ENCODE measurements around the gene CDH13. TPM values are rescaled to one million over a fixed set of nuclear protein-coding genes. Genes with fewer than 3 reads are reported as not detected.

CDH13 gene
- total RNA-seq, 1 experiment from 2014 or later = 2.1 TPM

DNA sequence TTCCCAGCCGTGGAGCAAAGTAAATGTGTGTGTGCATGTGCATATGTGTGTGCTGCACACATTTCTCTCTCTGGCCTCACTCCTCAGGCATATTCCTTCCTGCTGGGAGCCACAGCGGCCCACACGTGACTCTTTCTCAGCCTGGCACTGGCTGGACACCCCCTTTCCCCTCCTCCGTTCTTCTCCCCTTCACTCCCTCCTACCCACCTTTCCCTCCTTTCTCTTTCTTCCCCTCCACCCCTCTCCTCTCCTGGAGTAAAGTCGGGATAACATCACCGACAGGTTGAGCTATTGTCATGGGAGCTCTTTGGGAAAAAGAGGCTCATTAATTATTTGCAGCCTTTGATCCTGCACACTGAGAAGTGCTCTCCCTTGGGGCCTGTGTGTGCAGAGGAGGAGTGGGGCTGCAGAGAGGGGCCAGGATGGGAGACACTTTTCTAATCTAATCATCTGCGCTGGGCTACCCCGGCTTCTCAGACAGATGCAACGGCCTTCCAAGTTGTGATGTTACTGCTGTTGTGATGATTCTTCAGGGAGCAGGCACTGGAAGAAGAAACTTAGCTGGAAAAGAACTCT is 1054.7 kb downstream of the CDH13 start:
- Histone ChIP-seq H3K36me3 (ENCODE audit: insufficient read depth, low read length, poor library complexity, severe bottlenecking) (no peaks in the 10 kb centered on the region), H3K4me1 (ENCODE audit: insufficient read depth, low read length, poor library complexity, severe bottlenecking) (no peaks in the 10 kb centered on the region), H3K27ac (ENCODE audit: low read depth, low read length, poor library complexity, severe bottlenecking) (no peak overlapping the region), H3K27me3 (replicated peaks; ENCODE audit: insufficient read depth, low read depth, low read length, poor library complexity) (peaks cover 30% of the 10 kb centered on the region), H3K4me3 (ENCODE audit: low read depth, low read length, poor library complexity, severe bottlenecking) (no peak overlapping the region), H3K9me3 (ENCODE audit: low read depth, low read length, poor library complexity, severe bottlenecking) (no peaks in the 10 kb centered on the region)
- CTCF ChIA-PET = no interaction called here
- BruUV-seq (replicated peaks) = no TSS peak
- POLR2A ChIA-PET (ENCODE audit: low non-redundant PET) = no interaction called here
- intact Hi-C loops (cut with micrococcal nuclease; ENCODE audit: unreplicated experiment) = no loop called here
- no peak for TF ChIP-seq EZH2 (IDR thresholded peaks at IDR 0.05; ENCODE audit: borderline replicate concordance, low read depth, low read length, poor library complexity, severe bottlenecking)
- TF ChIP-seq, protein P1, sequence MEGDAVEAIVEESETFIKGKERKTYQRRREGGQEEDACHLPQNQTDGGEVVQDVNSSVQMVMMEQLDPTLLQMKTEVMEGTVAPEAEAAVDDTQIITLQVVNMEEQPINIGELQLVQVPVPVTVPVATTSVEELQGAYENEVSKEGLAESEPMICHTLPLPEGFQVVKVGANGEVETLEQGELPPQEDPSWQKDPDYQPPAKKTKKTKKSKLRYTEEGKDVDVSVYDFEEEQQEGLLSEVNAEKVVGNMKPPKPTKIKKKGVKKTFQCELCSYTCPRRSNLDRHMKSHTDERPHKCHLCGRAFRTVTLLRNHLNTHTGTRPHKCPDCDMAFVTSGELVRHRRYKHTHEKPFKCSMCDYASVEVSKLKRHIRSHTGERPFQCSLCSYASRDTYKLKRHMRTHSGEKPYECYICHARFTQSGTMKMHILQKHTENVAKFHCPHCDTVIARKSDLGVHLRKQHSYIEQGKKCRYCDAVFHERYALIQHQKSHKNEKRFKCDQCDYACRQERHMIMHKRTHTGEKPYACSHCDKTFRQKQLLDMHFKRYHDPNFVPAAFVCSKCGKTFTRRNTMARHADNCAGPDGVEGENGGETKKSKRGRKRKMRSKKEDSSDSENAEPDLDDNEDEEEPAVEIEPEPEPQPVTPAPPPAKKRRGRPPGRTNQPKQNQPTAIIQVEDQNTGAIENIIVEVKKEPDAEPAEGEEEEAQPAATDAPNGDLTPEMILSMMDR (conservative IDR thresholded peaks at IDR 0.05; ENCODE audit: low read depth, low read length) = no peak
- DNase-seq (ENCODE audit: low spot score) = no peak

DNA sequence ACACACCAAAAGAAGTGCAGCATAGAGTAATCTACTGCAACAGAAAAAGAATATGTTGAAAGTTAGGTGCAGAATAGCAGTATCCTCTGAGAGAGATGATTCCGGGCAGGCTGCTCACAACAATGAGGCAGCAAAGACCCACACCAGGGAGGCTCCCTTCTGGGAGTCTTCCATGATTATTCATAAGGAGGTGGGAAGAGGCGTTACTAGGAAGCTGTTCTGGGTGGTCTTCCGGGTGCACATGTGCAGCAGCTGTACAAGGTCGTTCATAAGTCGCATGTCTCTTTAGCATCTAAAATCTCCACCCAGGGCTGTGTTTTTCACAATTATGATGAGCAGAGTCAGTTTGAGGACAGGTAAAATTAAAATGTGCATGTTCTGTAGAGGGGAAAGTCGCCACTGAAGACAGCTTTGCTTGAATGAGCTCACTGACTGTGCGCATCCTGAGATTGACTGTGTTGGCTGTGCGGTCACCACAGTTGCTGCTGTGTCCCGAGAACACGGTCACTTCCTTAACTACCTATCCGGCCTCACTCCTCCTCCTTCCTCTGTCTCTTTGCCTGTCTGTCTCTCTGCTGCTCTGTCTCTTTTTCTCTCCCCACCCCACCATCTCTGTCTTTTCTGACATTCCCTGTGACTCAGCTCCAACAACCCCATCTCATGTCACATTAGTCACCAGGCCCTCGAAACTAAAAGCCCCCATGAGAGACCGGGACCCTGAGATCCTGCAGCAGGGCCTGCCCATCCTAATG is 1055.5 kb downstream of the CDH13 start:
- intact Hi-C loops (cut with micrococcal nuclease; ENCODE audit: unreplicated experiment) = no loop called here
- Histone ChIP-seq H3K4me1 (ENCODE audit: insufficient read depth, low read length, poor library complexity, severe bottlenecking) (no peaks in the 10 kb centered on the region), H3K36me3 (ENCODE audit: insufficient read depth, low read length, poor library complexity, severe bottlenecking) (no peaks in the 10 kb centered on the region), H3K4me3 (ENCODE audit: low read depth, low read length, poor library complexity, severe bottlenecking) (no peak overlapping the region), H3K27me3 (replicated peaks; ENCODE audit: insufficient read depth, low read depth, low read length, poor library complexity) (peaks cover 30% of the 10 kb centered on the region), H3K9me3 (ENCODE audit: low read depth, low read length, poor library complexity, severe bottlenecking) (no peaks in the 10 kb centered on the region), H3K27ac (ENCODE audit: low read depth, low read length, poor library complexity, severe bottlenecking) (no peak overlapping the region)
- ChIA-PET POLR2A (ENCODE audit: low non-redundant PET) (no interaction called here), CTCF (no interaction called here)
- no TSS peak for BruUV-seq (replicated peaks)
- no peak for TF ChIP-seq EZH2 (IDR thresholded peaks at IDR 0.05; ENCODE audit: borderline replicate concordance, low read depth, low read length, poor library complexity, severe bottlenecking)
- TF ChIP-seq, protein P1 (conservative IDR thresholded peaks at IDR 0.05; ENCODE audit: low read depth, low read length) = no peak
- DNase-seq (ENCODE audit: low spot score) = peak; percentile 21

DNA sequence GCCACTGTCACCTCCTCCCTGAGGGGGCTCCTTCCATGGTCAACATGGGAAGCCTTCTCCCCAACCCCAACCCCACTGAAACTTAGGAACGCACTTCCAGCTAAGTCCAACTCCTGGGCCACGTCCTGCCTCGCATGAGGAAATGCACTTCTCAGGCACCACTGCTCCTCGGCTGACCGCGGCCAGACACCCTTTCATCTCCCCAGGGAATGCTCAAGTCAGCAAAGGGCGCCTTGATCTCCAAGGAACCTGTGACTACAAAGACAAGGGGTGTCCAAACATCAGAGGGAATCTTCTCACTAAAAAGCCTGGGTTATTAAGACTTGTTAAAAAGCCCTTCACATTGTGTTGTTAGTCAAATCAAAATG is 1056.1 kb downstream of the CDH13 start:
- H3K27ac ChIP-seq (ENCODE audit: low read depth, low read length, poor library complexity, severe bottlenecking) = no peak overlapping the region

More for the DNA sequence above, 1056.1 kb downstream of the CDH13 start:
- H3K9me3 ChIP-seq (ENCODE audit: low read depth, low read length, poor library complexity, severe bottlenecking) = no peaks in the 10 kb centered on the region
- CTCF ChIA-PET = no interaction called here
- no TSS peak for BruUV-seq (replicated peaks)
- no peaks in the 10 kb centered on the region for H3K36me3 ChIP-seq (ENCODE audit: insufficient read depth, low read length, poor library complexity, severe bottlenecking)
- intact Hi-C loops (cut with micrococcal nuclease; ENCODE audit: unreplicated experiment) = no loop called here
- H3K27me3 ChIP-seq (replicated peaks; ENCODE audit: insufficient read depth, low read depth, low read length, poor library complexity) = peaks cover 24% of the 10 kb centered on the region
- POLR2A ChIA-PET (ENCODE audit: low non-redundant PET) = no interaction called here
- TF ChIP-seq, protein P1 (conservative IDR thresholded peaks at IDR 0.05; ENCODE audit: low read depth, low read length) = no peak
- no peak for TF ChIP-seq EZH2 (IDR thresholded peaks at IDR 0.05; ENCODE audit: borderline replicate concordance, low read depth, low read length, poor library complexity, severe bottlenecking)
- no peaks in the 10 kb centered on the region for H3K4me1 ChIP-seq (ENCODE audit: insufficient read depth, low read length, poor library complexity, severe bottlenecking)
- DNase-seq (ENCODE audit: low spot score) = no peak
- no peak overlapping the region for H3K4me3 ChIP-seq (ENCODE audit: low read depth, low read length, poor library complexity, severe bottlenecking)

All from A673 (cell line).